HG03196 (cell line): Measurements from ENCODE around the gene CYP2C19.
A peak's percentile ranks its signal among the peaks of the same experiment; 100 is the strongest.
"Not testable (repeated sequence)": the region's sequence is repeated elsewhere in the genome, so short reads cannot be mapped to it uniquely, and the experiment has no call there.

Experiments used
- ATAC-seq: cut with Tn5 transposase; IDR thresholded peaks from one replicate; pipeline ENCODE4 v1.9.1; 2021; ENCODE audit not compliant: unreplicated experiment

Gene CYP2C19

GRCh38 chr10:94878649-94879048, 116.2 kb downstream of the CYP2C19 start:
- ATAC-seq, result no peak

GRCh38 chr10:94879214-94879613, 116.7 kb downstream of the CYP2C19 start:
- no peak for ATAC-seq

- ATAC-seq, result no peak
These were observed 126.6 kb downstream of the CYP2C19 start for GRCh38 chr10:94889123-94889522.

- ATAC-seq, result no peak
These were observed 128.0 kb downstream of the CYP2C19 start for GRCh38 chr10:94890264-94891022.

GRCh38 chr10:94898414-94898813, 135.9 kb downstream of the CYP2C19 start:
- not testable (repeated sequence) for ATAC-seq

- no peak for ATAC-seq
These were observed 139.6 kb downstream of the CYP2C19 start for GRCh38 chr10:94902080-94902479.

GRCh38 chr10:94902570-94902969, 140.1 kb downstream of the CYP2C19 start:
- peak; percentile 68 for ATAC-seq
